ENCODE data around the gene SYDE1. TPM values are rescaled to one million over a fixed set of nuclear protein-coding genes. Genes with fewer than 3 reads are reported as not detected.

SYDE1 gene
- total RNA-seq, 1 experiment from 2014 or later = 4.4 TPM

- ChIA-PET POLR2A (no interaction called here), CTCF (no interaction called here)
- Histone ChIP-seq H3K9me3 (no peaks in the 10 kb centered on the region), H3K36me3 (ENCODE audit: control insufficient read depth, insufficient read depth, low read length) (peaks cover 5% of the 10 kb centered on the region), H3K4me1 (0 out of 2 replicates have a peak, but pooled peaks cover 3% of the 10 kb centered on the region), H3K4me3 (ENCODE audit: low read depth, low read length) (no peak overlapping the region), H3K27me3 (replicated peaks; ENCODE audit: control insufficient read depth, insufficient read depth, low read length) (no peaks in the 10 kb centered on the region)
- H3K27me3 Mint-ChIP-seq (ENCODE audit: insufficient read depth, unreplicated experiment) = no peaks in the 10 kb centered on the region
- H3K36me3 Mint-ChIP-seq (ENCODE audit: insufficient read depth, unreplicated experiment) = peaks cover 65% of the 10 kb centered on the region
- no peak for TF ChIP-seq CTCF (IDR thresholded peaks at IDR 0.05; ENCODE audit: insufficient read depth in 1 of 2, low read depth in 1 of 2, low read length in 1 of 2, severe bottlenecking in 1 of 2, unreplicated experiment in 1 of 2)
- no TSS peak for BruUV-seq (replicated peaks)
- intact Hi-C loops (cut with micrococcal nuclease; ENCODE audit: unreplicated experiment) = no loop called here
- H3K9me3 Mint-ChIP-seq (ENCODE audit: unreplicated experiment) = no peaks in the 10 kb centered on the region
- no peak overlapping the region for H3K4me3 Mint-ChIP-seq (ENCODE audit: unreplicated experiment)
- DNase-seq = no peak
- no peak overlapping the region for H3K27ac Mint-ChIP-seq (ENCODE audit: unreplicated experiment)
- peaks cover under 1% of the 10 kb centered on the region for H3K4me1 Mint-ChIP-seq (ENCODE audit: low read depth, unreplicated experiment)
These were observed 8.8 kb downstream of the SYDE1 start for GRCh38 chr19:15115762-15116615.

GRCh38 chr19:15116856-15117255 lies 9.7 kb downstream of the SYDE1 start:
- Mint-ChIP-seq H3K36me3 (ENCODE audit: insufficient read depth, unreplicated experiment) (peaks cover 73% of the 10 kb centered on the region), H3K27ac (ENCODE audit: unreplicated experiment) (no peak overlapping the region), H3K4me1 (ENCODE audit: low read depth, unreplicated experiment) (peaks cover 6% of the 10 kb centered on the region), H3K9me3 (ENCODE audit: unreplicated experiment) (no peaks in the 10 kb centered on the region), H3K4me3 (ENCODE audit: unreplicated experiment) (no peak overlapping the region), H3K27me3 (ENCODE audit: insufficient read depth, unreplicated experiment) (no peaks in the 10 kb centered on the region)
- Histone ChIP-seq H3K9me3 (no peaks in the 10 kb centered on the region), H3K4me1 (0 out of 2 replicates have a peak, but pooled peaks cover 6% of the 10 kb centered on the region), H3K27me3 (replicated peaks; ENCODE audit: control insufficient read depth, insufficient read depth, low read length) (no peaks in the 10 kb centered on the region), H3K4me3 (ENCODE audit: low read depth, low read length) (no peak overlapping the region), H3K36me3 (ENCODE audit: control insufficient read depth, insufficient read depth, low read length) (peaks cover 5% of the 10 kb centered on the region)
- CTCF ChIA-PET = no interaction called here
- intact Hi-C loops (cut with micrococcal nuclease; ENCODE audit: unreplicated experiment) = no loop called here
- no peak for DNase-seq
- no peak for TF ChIP-seq CTCF (IDR thresholded peaks at IDR 0.05; ENCODE audit: insufficient read depth in 1 of 2, low read depth in 1 of 2, low read length in 1 of 2, severe bottlenecking in 1 of 2, unreplicated experiment in 1 of 2)
- no TSS peak for BruUV-seq (replicated peaks)
- POLR2A ChIA-PET = no interaction called here

GRCh38 chr19:15118248-15118647 lies 11.0 kb downstream of the SYDE1 start:
- H3K9me3 ChIP-seq = no peaks in the 10 kb centered on the region
- no peak overlapping the region for H3K27ac Mint-ChIP-seq (ENCODE audit: unreplicated experiment)
- H3K4me1 Mint-ChIP-seq (ENCODE audit: low read depth, unreplicated experiment) = peaks cover 6% of the 10 kb centered on the region
- CTCF ChIA-PET = no interaction called here
- peaks cover 65% of the 10 kb centered on the region for H3K36me3 Mint-ChIP-seq (ENCODE audit: insufficient read depth, unreplicated experiment)
- BruUV-seq (replicated peaks) = no TSS peak
- no peak overlapping the region for H3K4me3 Mint-ChIP-seq (ENCODE audit: unreplicated experiment)
- H3K9me3 Mint-ChIP-seq (ENCODE audit: unreplicated experiment) = no peaks in the 10 kb centered on the region
- intact Hi-C loops (cut with micrococcal nuclease; ENCODE audit: unreplicated experiment) = no loop called here
- H3K27me3 ChIP-seq (replicated peaks; ENCODE audit: control insufficient read depth, insufficient read depth, low read length) = no peaks in the 10 kb centered on the region
- no peak overlapping the region for H3K4me3 ChIP-seq (ENCODE audit: low read depth, low read length)
- TF ChIP-seq CTCF (IDR thresholded peaks at IDR 0.05; ENCODE audit: insufficient read depth in 1 of 2, low read depth in 1 of 2, low read length in 1 of 2, severe bottlenecking in 1 of 2, unreplicated experiment in 1 of 2) = no peak
- no peaks in the 10 kb centered on the region for H3K27me3 Mint-ChIP-seq (ENCODE audit: insufficient read depth, unreplicated experiment)
- H3K4me1 ChIP-seq = 0 out of 2 replicates have a peak, but pooled peaks cover 6% of the 10 kb centered on the region
- POLR2A ChIA-PET = no interaction called here
- no peak for DNase-seq
- peaks cover 5% of the 10 kb centered on the region for H3K36me3 ChIP-seq (ENCODE audit: control insufficient read depth, insufficient read depth, low read length)
